Astrocyte (in vitro differentiated cells and primary cell): ENCODE measurements around the gene GMDS.

ENCODE experiments used
- CTCF ChIP-seq: IDR thresholded peaks from 2 replicates; pipeline ENCODE4 v1.5.1; 2011; ENCODE audit warnings: low read depth, mild to moderate bottlenecking, inconsistent platforms, low read length, moderate library complexity; ENCODE audit not compliant: insufficient read depth
- EZH2 ChIP-seq: IDR thresholded peaks from 2 replicates; pipeline ENCODE4 v1.6.1; 2012; ENCODE audit warnings: mild to moderate bottlenecking, low read length, inconsistent platforms; ENCODE audit not compliant: insufficient read depth

DNA sequence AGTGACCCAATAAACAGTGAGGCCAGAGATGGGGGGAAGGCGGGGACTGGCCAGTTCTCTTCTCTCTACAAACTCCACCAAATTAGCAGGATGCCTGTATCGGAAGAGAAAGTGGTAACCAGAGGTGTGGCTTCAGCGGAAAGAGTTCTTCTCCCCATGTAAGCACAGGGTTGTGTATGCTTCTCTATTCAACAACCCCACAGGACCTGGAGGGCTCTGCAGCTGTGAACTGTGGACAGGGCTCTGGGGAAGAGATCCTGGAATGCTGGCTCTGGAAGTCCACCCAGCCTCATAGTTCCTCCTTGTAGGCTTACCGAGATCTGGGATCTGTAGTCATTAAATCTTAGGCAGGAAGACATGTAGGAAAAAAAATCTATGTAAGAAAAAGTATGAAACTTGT lies 449.5 kb downstream of the GMDS start:
- TF ChIP-seq CTCF = no peak
- TF ChIP-seq EZH2 = no peak
